NCI-H1436 treated with DMSO at 0.1 percent for 48 hours (cell line): ENCODE measurements around the gene LCAT.
"Not testable (repeated sequence)": the region's sequence is repeated elsewhere in the genome, so short reads cannot be mapped to it uniquely, and the experiment has no call there.

Experiments
- DNase-seq: peaks from one replicate; lab custom pipeline; 2025; lab: John Stamatoyannopoulos, UW

LCAT gene

DNA sequence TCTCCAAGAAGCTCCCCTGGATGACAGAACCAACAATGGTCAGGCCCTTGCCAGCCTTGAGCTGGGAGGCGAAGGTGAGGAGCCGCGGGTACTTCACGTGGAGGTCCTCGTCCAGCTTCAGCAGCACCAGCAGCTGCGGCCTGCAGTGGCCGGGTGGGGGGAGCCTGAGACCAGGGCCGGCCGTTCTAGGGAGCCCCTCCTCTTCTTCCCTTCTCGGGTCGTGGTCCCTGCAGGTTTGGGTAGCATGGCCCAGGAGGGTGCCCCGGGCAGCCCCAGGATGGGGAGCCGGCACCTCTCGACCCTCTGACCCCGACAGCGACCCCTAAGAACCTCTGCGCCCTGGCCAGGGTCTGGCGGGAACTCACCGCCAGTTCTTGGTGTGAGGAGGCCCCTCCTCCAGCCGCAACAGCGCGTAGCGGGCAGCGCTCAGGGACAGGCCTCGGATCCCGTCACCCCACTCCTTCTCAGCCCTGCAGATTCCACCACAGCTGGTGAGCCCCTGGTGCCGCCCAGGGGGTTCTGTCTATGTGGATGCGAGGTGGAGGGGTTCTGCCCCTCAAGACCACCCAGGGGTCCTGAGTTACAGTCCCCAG lies 3.1 kb upstream of the LCAT start:
- DNase-seq = no peak

DNA sequence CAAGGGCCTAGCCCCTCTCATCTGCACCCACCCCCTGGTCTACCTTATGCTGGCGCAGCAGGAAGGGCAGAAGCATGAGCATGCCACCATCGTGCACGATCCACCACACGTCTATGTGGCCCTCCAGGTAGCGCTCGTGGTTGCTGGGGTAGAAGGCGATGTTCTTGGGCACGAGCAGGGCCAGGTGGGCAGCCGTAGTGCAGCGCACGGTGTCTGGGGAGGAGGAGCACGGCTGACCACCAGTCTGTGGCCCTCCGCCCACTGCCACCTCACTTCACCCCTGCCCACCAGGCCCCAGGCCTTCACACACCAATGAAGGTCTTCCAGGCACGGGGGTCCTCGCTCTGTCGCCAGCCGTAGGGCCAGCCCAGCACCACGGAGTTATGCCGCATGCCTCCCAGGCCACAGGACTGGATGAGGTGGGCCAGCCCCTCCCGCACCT lies 2.2 kb upstream of the LCAT start:
- DNase-seq = no peak

DNA sequence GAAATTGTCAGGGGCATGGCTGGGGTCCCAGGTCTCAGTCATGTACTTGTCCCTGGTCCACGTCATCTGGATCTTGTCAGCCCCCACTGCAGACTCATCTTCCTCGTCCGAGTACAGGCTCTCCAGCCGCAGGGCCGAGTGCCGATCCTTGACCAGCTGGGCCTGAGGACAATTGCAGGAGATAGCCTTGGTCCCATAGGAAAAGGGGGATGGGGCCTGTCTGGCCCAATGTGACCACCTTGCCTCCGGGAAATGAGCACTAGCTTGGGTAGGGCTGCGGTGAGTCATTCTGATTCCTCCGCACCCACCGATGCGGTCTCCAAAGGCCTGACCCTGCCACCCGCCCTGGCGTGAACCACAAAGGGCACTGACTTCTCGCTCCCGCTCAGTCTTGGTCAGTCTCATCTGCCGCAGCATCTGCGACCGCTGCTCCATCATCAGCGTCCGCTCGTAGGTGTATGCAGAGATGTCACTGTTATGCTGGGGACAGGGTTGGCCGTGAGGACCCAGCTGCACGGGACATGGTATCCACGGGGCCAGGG lies 1.5 kb upstream of the LCAT start:
- DNase-seq = no peak

DNA sequence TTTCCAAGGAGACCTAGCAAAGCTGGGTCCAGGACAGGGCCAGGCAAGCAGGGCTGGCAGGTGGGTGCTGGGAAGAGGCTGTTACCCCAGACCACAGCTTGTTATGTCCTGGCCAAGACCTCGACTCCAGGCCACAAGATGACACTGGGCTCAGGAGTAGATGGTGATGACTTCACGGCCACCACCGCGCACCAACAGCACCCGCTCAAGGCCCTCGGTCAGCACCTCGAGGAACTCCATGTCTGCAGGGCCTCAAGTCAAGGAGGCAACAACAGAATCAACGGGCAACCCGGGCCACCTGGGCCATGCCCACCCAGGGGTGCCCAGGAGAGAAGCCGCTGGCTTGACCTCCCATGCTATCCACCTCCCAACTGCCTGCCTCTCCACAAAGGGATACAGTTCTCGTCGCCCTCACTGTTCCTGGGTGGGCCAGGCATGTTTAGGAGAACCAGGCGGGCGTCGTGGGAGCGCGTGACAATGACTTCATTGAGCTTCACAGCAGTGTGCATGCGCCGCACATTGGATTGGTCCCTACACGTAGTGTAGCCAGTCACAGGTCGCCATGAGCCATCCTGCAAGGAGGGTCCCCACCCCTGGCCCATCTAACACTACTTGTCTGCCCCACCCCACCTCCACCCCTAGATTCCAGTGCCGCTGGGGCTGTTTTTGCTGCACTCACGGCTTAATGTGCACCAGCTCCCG lies 921 bp upstream of the LCAT start:
- DNase-seq = no peak

DNA sequence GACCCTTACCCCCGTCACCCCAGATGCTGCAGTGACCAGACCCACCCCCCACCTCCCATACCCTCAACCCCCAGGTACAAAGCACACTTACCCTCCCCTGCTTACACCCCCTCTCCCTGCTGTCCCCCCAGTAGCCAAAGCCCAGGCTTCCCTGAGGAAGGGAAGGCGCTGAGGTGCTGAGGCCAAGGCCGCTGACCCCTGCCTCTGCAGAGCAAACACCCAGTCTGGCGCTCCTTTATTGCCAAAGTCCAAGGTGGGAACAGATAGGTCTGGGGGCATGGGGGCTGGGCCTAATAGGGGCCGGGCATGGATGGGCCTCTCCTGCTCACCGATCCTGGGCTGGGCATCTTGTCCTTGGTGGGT lies 683 bp downstream of the LCAT start:
- DNase-seq = no peak

DNA sequence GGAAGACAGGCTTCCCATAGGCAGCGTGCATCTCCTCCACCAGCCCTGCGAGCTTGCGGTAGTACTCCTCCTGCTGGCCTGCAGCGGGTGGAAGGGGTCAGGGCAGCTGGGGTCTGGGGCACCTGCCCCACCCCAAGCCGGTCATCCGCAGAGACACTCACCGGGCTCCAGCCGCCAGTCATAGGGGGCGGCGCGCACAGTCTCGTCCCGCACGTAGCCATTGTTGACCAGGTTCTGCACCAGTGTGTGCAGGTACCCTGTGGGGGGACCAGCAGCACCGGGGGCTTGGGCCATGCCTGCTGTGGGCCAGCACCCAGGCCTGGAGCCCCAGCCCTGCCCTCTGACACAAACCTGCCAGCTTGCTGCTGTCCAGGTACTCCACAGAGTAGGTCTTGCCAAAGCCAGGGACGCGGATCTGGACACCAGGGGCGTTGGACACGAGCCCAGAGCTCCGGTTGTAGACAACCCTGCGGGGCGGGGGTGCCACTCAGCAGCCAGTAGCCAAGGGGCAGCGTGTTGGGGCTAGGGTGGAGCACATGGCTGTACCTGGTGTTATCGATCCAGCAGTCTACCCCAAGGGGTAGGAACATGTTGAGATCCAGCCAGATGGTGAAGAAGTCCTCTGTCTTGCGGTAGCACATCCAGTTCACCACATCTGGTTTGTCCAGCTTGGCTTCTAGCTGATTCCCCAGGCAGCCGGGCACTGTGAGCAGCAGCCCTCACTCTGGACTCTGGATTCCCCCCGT lies 1.2 kb downstream of the LCAT start:
- no peak for DNase-seq

DNA sequence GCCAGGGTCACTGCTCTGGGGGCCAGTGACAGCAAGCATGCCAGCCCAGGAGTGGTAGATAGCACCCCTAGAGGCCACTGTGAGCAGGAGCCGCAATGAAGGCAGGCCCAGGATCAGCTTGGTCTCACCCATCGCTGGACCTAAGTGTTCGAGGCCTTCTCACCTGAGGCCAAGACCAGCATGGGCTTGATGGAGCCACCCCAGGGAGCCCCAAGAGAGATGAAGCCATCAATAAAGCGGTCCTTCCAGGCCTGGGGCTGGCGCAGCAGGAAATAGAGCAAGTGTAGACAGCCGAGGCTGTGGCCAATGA lies 1.8 kb downstream of the LCAT start:
- no peak for DNase-seq

DNA sequence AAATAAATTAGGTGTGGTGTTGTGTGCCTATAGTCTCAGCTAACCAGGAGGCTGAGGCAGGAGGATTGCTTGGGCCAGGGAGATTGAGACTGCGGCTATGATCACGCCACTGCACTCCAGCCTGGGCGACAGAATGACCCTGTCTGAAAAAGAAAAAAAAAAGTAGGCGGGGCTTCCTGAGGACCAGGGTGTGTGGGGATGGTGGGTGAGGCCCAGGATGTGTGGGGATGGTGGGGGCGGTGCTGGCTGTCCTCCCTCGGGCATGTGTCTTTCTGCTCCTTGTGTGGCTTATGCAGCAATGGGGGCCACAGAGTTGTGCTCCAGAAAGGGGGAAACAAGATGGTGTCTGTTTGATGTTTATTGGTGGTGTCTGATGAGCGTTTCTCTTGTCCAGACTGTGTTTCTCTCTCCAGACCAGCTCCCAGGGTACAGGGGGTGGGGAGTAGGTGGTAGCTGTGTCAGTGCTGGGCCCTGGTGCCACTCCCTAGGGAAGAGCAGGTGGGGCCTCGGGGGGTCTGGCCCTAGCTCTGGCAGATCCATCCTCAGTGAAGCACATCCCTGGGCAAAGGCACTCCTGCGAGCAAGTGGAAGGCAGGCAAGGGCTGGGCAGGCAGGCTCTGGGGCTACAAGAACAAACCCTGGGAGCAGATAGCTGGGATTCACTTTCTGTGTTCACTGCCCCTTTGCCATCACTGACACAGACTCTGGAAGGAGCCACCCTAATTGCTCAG lies 2.3 kb downstream of the LCAT start:
- DNase-seq = no peak

DNA sequence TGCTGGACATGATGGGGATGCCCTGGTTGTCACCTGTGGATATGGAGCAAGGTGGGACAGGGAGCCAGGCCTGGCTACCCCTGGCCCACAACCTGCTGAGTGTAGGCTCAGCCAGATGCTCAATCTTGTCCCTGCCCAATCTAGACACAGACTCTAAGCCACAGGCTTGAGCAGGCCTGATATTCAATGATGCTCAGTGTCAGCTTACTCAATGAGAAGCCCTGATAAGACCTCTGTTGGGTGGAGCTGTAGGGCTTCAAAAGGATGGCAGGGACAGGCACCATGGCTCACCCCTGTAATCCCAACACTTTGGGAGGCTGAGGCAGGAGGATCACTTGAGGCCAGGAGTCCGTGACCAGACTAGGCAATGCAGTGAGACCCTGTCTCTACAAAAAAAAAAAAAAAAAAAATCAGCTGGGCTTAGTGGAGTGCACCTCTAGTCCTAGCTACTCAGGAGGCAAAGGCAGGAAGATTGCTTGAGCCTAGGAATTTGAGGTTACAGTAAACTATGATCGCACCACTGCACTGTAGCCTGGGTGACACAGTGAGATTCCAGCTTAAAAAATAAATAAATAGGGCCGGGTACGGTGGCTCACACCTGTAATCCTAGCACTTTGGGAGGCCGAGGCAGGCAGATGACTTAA lies 3.4 kb downstream of the LCAT start:
- no peak for DNase-seq

DNA sequence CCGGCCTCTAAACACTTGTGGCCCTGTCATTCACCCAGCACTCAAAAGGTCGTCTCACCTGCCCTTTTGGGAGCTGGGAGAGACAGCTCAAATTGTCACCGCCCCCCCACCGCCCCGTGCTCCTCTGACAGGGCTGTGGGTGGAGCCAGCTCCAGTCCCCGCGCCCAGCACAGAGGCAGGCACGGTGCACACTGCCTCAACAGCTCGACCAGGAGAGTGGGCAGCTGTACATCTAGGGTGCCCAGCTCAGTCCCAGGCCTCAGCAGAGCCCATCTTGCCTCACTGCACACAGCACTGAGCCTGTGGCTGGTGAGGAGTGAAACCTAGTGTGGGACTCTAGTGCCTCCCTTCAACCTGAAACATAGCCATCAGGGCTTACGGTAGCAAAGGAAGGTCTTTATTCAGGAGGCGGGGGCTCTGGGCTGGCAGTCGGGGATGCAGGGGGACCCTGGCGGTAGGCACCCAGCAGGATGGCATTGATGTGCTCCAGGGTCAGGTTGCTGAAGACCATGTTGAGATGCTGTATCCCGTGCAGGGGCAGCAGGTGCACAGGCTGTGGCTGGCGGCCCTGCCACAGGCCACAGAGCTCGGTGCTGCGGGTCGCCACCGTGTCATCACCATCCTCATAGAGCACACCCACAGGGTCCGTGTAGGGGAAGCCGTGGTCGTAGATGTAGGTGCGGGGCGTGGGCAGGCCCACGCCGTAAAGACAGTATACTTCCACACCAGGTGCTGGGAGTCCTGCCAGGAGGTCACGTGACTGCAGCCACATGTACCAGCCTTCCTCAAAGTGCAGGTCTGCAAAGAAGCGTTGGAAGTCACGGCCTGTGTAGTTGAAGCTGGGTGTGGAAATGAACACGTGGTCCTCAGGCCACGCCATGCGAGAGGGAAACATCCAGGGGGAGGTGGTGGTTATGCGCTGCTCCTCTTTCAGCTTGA lies 4.1 kb downstream of the LCAT start:
- no peak for DNase-seq

DNA sequence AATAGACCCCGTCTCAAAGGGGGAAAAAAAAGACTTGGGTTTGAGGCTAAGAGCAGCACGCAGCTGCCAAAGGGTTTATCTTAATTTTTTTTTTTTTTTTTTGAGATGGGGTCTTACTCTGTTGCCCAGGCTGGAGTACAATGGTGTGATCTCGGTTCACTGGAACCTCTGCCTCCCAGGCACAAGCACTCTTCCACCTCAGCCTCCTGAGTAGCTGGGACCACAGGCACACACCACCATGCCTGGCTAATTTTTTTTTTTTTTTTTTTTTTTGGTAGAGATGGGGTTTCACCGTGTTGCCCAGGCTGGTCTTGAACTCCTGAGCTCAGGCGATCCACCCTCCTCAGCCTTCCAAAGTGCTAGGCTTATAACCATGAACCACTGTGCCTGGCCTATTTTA lies 6.2 kb downstream of the LCAT start:
- DNase-seq = not testable (repeated sequence)

DNA sequence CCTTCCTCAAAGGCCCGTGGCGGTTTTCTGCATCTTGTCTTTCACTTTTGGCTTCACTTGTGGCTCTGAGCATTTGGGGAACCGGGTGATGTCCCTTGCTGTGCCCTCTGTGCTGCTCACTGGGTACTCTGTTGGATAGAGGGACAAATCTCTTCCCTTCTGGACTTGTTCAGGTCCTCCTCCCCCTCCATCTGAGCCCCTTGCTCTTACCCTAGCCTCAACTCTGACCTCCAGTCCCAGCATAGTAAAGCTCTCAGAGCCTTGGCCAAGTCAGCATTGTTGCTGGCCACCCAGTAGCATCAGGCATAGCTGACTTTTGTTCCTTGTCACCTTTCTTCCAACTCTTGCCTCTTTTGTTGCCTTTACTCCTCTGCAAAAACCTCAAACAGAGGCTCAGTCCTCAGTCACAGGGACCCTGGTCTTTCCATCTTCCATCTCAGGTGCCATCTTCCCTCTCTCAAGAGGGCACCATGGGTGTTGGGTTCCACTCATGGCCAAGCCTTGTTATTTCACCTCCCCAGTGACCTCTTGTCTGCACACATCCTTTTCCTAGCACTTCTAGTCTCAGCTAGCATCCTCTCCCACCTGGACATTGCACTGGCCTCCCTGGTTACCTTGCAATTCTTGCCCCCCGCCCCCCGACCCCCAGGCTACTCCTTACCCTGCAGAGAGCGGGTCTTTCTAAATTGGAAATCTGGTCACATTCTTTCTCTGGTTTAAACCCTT lies 6.9 kb downstream of the LCAT start:
- no peak for DNase-seq

DNA sequence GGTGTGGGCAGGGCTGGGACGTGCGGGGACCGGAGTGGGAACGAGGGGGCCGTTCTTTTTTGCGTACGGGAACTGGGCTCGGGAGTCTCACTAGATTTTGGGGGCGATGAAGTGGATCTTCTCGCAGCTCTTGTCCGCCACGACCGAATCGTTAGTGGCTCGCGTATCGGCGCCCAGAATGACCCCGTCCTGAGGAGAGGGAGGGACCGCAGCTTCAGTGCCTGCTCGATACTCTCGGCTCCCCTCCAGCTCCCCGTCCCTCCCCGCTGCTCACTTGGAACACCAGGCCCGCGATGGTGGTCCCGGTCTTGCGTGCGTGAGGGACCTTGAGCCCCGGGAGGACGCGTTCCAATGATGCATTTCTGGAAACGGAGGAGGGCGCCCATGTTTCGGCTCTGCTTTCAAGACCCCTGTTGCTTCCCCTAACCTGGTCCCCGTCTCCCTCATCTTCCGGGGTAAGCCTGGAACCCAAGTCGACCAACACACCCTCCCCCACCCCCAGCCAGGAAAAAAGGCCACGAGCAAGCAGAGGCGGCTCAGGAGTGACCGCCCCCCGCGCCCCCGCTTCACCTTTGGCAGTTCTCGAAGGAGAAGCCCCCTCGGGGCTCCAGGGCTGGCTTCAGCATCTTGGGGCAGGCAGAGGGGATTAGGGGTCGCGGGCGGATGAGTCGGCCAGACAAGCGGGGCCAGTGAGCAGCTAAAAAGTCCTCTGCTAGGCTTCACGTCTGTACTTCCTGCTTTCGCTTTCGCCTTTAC lies 7.6 kb downstream of the LCAT start, which contains the start of gene PSMB10:
PSMB10 (minus strand) TSS at position 727 of the 756 bp plus-strand sequence; CDS start at position 626, 101 bp downstream.
- DNase-seq = no peak

DNA sequence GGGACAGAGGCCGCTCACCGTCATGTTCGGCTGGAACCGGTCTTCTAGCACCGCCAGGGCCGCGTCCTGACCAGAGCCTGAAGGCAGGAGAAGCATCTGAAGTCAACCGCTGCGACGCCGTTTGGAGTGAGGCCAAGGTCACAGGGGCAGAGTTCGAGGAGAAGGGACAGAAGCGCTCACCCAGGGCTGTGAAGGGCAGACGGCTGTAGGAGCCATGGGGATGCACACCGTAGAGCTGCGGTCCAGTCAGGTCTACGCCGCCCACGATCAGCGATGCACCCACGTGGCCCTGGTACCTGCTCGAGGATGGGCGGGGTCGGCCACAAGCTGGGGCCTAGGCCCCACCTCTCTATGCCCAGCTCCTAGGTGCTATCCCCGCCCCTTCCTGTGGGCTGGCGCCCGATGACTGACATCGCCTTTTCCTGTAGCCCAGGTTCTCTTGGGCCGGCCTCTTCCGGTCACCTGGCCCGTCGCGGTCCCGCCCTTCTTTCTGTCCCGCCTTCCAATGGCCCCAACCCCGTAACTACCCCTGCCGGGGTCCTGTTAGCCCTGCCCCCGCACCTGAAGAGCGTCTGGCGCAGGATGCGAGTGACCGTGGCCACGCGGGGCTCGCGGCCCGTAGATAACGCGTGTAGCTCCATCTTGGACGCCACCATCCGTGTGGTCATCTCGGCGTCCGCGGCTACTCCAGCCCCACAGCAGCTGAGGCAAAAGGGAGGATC lies 8.4 kb downstream of the LCAT start:
- DNase-seq = peak; percentile 84

DNA sequence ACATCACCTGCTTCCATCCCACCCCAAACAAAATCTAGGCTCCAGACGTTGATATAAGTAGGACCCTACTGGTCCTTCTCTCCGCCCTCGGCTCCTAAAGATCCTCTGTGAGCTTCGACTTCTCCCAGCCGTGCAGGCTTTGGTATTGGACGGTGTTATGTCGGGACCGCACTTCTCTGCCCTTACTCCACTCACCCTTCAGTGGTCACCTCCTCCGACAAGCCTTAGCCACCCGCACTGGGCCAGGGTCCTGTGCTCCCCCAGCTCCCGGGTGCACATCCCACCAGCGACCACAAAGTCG lies 8.9 kb downstream of the LCAT start:
- DNase-seq = no peak

DNA sequence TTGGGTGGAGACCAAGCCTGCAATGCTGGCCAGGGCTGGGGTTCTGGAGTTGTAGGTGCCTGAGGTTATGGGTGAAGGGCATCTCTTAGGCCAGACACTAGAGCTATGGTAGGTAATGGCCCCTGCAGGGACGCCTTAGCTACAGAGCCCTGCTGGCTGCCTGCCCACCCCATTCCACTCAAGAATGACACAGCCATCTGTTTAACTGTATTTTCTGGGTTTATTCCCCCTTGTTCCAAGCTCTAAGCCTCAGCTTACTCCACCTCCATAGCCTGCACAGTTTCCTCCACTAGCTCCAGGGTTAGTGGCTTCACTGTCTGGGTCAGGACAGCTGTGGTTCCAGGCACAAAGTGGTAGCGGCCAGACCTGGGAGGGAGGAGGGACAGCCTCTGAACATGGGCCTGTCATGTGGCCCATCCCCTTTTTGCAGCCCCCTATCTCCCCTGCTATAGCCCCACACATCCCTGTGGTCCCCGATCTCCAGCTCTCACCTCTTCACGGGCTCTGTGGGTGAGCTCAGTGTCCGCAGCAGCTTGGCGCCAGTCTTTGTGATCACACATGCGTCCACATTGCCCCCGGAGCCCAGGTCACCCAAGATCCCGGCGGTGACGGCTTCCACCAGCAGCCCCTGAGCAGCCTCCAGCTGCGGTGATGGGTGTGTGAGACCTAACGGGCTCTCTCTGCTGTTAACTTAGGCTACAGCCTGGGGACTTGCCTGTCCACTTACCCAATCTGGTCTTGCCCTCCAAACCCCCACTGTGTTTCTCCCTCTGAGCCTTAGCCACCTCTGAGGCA lies 9.4 kb downstream of the LCAT start:
- no peak for DNase-seq

DNA sequence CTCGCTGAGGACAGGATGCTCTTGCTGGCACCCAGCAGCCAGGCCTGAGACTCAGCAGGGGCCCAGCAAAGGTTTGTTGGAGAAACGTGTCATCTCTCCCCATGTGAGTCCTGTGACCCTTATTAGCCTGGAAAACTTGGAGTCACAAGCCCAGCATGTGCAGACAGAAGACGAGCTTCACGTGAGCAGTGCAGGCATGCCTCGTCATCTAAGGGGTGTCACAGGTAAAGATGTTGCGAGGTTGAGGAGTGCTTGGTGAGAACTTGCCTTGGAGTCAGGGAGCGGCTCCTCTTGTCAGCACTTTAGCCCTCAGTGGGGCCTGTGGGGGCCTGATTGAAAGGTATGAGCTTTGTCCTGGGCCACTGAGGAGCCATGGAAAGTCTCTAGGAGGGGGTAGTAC lies 10.1 kb downstream of the LCAT start:
- DNase-seq = no peak

DNA sequence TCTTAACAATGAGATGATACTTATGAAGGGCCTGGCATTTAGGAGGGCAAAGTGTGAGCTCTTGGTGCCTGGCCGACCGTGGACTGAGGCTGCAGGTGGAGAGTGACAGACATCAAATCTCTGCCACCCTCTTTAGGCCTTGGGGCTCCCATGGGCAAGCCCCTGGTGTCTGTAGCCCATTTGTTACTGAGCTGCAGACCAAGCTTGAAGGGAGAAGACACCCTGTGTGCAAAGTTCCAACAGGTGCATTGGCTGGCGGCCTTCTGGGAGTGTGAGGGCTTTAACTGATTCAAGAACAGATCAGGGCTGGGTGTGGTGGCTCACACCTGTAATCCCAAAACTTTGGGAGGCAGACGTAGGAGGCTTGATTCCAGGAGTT lies 11.5 kb downstream of the LCAT start:
- DNase-seq = no peak
